Stimulated activated CD8-positive, alpha-beta memory T cell treated with anti-CD3 and anti-CD28 coated beads, Interleukin-7, amount 100 ng/mL, for 24 hours (primary cell): ENCODE data around the gene GRIA3.

ENCODE experiments used
- DNase-seq: peaks from one replicate; pipeline ENCODE4 v3.0.0-alpha.2; 2020; ENCODE audit warnings: low read depth

GRIA3 gene

DNA sequence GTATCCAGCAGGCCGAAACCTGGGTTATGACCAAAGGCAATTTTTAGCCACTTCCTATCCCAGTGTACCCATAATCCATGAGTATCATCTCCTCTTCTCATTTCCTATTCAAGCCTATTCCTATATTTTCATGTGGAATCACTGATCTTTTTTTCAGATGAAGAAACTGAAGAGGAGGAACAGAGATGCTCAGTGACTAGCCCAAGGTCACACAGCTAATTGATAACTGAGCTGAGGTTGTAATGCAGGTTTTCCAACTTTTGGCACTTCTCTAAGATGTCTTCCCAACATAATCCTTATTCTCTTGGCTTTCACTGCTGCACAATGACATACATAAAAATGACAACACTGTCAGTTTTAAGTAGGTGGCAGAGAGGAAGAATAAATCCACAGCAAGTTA is 15.3 kb downstream of the GRIA3 start:
- no peak for DNase-seq

DNA sequence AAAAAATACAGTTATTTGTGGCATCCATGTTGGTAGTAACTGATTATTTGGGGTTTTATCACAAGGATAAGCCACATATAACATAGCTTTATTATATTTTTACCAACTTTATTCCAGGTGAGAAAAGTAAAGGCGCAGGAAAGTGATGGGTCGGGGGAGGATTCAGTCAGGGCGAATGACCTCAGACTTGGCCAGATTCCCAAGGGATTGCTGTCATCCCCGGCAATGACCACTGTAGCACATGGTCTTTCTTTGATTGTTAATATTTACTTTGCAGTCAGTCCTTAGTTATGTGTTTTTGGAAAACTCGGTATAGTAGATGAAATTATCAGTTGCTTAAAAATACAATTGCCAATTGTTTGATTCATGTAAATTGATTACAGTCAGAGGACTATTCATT is 17.6 kb downstream of the GRIA3 start:
- DNase-seq: no peak

DNA sequence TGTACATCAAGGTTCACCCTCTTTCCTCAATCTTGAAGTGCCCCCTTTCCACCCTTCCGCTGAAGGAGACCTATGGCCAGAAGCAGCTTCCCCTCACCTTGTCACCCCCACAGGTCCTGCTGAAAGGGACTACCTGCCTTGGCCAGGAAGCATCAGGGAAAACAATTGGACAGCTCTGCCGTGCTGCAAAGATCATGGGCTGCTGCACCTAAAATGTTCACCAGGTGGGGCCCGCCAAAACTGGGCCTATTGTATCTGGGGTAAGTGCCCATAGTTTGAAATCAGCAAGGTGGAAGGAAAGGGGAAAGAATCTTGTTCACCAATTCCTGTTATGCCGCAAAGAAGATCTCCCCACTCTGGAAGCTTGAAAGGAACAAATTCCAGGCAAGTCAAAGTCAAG is 18.4 kb downstream of the GRIA3 start:
- DNase-seq: no peak

DNA sequence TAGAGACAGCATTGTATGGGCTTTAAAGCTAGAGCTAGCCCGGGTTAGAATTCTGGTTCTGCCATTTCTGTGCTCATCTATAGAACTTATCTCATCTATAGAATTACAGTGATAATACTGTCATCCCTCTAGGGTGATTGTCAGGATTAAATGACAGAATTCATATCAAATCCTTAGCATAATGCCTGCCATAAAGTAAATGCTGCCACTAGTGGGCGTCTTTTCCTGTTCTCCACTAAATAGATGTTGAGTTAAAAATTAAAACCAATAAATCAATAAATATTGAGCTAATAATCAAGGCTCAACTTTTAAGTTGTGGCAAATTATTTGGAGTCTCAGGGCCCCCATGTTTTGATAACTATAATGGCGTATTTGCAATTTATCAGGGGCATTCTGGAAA is 19.7 kb downstream of the GRIA3 start:
- no peak for DNase-seq

DNA sequence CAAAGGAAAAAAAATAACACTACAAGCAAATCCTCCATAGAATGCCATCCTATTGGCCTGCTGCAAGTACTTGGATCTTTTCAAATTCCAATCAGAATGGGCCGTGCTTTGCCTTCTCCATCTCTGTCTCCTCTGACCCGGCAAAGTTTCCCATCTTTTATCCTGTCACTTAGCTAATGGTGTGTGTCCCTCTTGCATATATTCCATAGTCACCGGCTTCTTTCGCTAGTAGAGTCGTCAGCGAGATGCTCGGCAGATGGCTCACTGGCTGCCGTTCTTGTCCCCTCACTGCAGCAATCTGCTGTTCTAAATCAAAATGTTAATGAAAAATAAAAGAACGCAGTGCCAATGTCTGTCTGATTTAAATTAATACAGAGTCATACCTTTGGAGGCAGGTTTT is 22.1 kb downstream of the GRIA3 start:
- DNase-seq: no peak

DNA sequence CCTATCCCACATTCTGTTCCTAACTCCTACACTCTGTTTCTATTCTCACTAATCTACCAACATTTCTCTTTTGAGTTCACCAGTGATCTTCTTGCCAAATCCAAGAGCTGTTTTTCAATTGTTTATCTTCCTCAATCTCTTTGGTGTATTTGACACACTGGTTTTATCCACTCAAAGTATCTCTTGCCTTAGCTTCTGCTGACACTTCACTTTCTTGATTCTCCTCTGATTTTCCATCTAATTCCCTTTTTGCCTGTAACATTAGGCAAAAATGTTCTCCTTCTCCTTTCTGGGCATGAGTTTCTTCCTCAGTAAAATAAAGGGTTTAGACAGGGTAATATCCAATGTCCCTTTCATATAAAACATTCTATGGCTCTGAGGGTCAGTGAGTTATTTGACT is 26.2 kb downstream of the GRIA3 start:
- no peak for DNase-seq

DNA sequence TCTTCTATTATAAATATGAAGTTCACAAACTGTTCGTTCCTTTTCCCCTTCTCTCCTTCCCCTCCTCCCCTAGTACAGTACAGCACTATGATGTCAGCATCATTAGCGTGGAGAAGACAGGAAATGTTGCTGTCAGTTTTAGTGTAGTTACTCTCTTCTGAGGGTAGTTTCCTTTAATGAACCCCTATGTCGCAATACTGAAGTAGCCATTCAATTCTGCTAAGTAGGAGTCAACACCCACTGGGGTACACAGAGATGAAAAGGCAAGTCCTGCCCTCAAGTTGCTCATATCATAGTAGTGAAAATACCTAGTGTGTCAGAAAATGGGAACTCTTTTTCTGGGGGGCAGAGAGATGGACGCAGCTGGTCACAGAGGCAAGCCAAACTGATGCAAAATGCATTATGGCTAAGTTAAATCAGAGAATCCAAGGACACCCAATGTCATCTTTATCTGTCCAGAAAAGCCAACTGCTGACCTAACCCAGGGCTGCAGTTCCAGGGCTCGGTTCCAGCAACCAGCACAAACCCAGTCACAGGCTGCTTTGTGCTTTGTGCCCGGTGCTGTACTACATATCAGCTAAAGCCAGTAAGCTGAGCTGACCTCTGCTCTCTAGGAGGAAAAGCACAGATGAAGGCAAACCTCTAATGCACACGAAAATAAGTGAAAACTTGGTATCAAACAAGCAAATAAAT is 31.5 kb downstream of the GRIA3 start:
- DNase-seq: no peak

DNA sequence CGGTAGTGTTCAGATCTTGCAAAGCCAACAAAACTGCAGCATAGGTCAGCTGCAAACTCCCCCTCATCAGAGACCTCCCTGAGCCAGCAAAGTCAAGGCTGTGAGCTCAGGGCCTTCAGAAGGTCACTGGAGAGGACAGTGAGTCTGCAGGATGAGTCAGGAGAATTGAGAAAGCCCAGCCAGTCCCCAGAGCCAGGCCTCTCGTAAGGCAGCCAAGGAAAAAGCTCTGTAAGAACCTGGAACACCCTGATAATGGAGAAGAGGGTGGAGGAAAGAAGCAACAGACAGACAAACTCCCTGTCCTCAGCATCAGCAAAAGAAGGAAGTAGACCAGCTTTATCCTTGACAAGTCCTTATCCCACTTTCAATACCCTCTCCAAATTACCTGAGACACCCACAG is 33.0 kb downstream of the GRIA3 start:
- no peak for DNase-seq

DNA sequence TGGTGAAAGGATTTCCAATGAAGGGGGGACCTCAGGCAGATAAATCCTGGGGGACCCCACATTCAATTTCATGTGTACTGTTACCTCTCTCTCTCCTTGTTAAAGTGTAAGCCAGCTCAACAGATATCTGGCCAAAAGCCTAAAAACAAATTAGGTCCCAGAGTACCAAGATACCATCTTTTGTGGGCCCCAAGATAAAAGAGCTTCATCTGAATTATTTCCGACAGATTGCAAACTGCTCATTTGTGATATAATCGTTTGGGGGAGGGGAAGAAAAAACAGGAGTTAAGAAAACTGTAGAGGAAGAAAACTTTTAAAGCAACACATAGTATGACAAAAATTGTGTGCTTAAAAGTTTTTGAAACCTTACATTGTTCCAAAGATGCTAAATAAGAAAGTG is 33.6 kb downstream of the GRIA3 start:
- DNase-seq: no peak

DNA sequence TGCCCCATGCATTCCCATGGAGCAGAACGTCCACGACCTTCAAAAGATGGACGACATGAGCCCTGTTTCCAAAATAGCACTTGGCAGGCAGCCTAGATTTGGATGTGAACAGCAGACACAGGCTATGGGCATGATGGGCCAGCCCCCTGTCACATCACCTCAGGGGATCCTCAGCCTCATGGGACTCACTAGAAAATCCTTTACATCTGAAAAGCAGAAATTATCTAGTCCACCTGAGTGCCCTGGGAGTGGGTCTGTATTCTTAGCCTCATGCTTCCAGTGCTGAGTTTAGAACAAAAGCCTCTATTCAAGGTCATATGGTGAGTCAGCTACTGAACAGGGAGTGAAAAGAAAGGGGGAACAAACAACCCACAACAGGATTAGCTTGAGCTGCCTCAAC is 35.8 kb downstream of the GRIA3 start:
- no peak for DNase-seq

DNA sequence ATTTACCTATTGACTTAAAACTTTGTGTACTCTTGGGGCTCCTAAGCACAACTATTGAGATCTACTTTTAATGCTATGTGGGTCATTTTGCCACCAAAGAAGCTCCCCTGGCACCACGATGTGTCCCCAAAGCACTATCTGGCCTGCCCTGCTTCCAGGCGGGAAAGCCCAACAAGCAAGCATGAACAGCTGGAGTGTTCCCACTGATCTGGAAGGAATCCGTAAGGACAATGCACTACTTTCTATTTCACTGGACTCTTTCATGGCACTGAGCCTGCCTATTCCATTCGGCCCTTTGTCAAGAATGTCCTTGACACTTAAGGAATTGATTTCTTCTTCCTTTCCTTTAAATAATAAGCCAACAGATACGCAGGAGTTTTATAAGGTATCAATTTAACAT is 38.8 kb downstream of the GRIA3 start:
- DNase-seq: no peak

DNA sequence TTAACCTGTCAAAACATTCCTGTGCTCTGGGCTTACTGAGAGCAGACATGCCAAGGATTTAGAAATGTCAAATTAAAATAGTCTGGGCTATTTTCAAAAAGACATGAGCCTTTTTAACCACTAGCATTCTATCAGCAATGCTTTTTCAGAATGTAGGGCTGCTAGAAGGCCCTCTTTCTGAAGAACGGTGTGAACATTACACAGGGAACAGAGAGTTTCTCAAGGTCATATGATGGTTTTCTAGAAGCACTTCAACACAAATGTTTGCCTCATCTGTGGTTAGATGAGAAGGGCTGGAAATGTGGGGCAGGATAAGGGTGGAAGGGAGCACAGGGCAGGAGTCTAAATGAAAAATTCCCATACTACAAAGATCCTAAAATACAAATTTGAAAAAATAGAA is 39.3 kb downstream of the GRIA3 start:
- no peak for DNase-seq

DNA sequence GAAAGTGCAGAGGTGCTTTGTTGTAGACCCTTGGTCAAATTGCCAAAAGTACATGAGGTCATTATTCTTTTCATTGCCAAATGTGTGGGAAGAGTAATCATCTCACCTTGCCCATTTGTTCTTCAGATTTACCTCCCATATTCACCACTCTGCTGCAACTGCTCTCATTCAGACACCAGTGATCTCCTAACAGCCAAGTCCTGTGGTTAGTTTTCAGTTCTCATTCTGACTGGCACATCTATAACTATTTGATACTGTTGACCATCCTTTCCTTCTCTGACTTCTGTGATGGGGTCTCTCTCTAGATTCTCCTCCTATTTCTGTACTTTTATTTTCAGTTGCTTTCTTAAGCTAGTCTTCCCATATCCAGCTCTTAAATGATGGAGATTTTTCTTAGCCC is 39.8 kb downstream of the GRIA3 start:
- no peak for DNase-seq

DNA sequence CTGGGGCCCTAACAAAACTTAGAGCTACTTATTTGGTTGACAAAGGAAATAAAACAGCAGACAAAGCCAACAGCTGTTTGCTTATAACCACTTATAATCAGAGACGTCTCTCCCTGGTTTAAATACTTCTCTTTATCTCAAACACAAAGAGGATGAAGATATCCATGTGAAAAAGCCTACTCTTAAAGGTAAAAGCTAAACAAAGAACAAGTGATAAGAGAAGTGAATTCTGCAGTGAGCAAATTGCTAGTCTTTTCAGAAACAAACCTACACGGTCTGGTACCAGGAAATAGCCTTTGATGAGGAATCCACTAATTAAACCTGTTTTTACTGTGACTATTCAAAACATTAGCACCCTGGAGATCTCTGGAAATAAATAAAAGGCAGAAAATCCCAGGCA is 46.7 kb downstream of the GRIA3 start:
- no peak for DNase-seq

DNA sequence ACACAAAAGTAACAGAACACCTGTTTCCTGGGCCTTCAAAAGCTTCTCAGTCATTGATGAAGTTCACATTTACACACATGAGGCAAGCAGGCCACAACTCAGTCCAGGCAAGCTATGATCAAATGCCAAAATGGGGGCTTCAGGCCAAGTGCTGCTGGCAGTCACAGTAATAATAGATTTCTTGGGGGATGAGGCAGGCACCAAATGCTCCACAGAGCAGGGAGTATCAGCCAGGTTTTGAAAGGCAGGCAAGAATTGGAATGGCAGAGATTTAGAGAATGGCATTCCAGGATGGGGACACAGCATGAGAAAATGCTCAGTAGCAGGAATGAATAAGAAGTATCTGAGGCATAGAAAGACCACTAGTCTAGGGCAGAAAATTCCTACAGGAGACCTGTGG is 52.8 kb downstream of the GRIA3 start:
- no peak for DNase-seq

DNA sequence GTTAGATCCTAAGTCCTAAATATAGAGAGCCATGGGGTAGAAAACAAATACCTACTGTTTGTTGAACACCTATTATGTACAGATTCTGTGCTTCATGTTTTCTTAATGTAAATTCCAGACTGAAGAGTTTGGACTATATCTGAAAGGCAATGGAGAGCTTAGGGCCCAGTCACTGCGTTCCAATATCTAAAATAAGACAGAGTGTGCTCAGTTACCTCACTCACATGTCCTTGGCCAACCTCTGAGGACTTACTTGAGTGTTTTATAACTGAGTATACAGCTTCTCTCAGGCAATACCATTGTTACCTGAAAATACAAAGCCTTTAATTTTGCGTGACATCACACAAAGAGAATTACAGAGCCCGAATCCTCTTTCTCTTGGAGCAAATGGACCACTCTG is 53.2 kb downstream of the GRIA3 start:
- no peak for DNase-seq

DNA sequence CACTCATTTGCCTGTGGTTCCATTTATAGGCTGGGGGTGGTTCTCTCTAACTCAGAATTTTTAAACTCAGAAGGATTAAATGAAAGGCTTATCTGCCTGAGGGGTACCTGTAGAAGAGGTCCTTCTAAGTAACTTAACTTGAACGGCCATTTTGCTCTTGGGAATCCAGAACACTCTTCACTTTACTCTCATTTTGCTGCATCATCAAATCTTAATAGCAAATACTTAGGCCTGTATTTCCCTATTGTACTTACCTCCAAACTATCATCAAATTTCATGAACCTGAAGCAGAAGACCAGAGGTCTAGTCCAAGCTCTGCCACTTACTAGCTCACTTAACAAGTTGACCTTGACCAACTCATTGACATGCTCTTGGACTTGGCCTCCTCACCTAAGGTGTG is 70.4 kb downstream of the GRIA3 start:
- DNase-seq: no peak

DNA sequence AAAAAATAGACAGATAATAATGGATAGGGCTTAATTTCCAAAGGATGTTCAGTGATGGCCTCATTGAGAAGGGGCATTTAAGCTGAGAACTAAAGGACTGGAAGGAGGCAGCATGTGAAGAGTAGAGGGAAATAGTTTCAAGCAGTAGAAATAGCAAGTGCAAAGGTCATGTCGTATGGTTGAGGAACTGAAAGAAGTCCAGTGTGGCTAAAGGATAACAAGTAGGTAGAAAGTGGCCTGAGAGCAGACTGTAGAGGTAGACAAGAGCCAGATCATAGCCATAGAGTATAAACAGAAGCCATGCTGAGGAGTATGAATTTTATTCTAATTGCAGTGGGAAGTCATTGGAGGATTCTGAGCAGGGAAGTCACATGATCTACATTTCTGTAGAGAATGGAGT is 72.3 kb downstream of the GRIA3 start:
- no peak for DNase-seq

DNA sequence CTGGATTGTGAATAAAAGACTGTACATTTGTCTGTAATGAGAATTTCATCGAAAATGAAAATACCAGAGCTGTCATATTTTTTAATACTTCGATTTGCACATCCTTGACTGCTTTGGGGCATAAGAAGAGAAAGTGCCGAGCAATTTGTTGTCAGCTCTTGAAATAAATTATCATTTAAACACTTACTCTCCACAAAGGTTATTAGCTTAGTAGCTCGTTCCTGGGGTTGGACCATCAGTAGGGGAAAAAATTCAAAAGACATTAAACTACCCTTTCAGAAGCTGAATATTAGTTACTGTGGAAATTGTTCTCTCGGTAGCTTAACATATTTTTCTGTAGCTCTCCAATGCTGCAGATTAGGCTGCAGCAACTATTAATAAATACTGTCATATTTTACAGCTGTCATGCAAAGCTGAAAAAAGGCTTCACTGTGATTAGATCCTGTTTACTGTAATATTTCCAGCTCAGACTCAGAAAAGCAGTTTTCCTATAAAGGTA is 76.9 kb downstream of the GRIA3 start:
- no peak for DNase-seq

DNA sequence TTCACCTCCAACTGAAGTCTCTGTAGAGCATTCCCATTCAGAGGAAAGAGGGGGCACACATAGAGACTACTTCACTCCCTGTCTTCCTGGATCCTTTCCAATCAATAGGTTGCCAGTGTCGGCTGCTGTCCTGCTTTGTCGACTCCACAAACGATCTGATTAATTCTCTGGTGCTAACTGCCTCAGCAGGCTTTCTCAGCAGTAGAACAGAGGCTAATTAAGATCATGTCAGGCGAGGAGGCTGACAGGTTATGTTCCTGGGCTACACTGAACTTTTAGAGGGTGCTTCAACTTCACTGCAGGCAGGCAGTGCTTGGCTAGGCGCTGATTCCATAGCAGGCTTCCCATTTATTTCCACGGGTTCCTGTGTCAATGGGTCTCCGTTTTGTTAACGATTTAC is 79.2 kb downstream of the GRIA3 start:
- no peak for DNase-seq

DNA sequence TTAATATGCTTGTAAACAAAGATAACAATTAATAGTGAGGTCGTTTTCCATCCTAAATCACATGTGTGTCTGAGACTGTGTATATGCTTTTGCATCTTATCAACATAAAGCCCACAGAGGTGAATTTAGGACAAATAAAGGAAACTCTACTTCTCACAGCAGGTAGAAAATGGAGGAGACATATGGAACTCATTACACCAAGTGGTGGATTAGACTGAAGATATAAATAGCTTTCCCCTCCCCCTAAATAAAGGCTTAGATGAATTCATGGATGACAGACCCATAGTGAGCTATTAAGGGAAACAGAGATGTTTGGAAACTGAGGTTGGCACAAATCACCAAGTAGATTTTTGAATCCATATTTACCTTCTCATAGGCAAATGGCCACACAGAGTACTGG is 79.7 kb downstream of the GRIA3 start:
- DNase-seq: no peak

DNA sequence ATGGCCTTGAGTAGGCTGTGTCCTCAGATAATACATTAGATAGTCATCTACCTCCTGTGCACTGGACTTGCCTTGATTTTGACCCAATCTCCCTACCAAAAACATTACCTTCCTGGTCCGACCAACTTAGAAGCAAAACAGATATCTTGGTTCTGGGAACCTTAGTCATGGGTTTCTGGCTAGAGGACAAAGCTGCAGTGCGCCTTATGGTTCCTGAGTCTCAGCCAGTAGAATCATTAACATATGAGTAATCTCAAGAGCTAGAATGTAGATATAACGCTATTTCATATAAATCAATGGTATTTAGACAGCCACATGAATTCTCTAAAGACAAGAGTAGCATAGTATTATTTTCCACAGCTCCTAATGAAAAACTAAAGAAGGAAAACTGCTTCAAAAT is 83.1 kb downstream of the GRIA3 start:
- DNase-seq: no peak

DNA sequence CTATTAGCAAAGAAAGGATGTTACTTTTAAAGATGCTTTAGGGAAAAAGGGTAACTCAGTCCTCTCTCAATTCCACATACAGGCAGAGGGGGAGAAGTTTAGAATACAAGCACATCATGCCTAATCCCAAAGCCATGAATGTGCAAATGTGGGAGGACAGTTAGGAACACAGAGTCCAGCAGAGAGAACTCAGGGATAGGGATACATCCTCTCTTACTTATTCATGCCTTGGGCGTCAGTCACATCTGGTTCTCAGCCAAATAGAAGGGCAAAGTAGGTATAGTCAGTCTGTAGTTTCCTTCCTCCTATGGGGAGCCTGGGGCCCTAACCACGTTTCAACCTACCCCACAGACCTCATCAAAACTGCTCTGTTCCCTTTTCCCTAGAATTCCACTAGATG is 87.8 kb downstream of the GRIA3 start:
- no peak for DNase-seq

DNA sequence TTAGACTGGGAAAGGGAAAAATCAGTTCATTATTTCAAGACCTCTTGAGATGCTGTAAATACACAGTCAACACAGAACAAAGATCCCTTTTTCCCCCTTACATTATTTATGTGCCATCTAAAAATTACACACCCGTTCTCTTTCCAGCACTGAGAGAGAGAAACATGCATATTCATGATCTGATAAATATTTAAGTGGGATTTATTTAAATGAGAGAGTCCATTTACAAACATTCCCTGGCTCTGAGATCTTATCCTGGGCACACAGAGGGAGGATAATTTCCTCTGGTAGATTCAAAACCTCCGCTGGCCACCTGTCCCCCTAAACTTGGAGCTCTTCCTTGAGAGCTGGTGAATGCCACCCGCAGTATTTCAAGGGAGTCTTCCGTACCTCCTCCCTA is 88.6 kb downstream of the GRIA3 start:
- DNase-seq: no peak

DNA sequence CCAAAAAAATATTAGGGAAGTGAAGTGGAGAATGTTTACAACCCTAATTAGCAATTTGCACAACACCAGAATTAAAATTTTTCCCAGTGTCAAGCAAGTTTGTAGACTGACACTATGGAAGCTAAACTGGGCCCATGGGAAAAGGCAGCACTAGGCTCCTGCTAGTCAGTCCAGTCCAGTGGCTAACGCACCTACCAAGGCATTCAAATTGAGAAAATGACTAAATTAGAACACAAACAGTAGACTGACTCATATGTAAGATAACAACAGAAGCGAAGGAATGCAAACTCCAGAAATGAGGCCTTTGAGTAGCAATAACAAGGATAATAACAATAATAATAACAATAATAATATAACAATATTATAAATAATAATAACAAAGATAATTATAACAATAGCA is 90.7 kb downstream of the GRIA3 start:
- DNase-seq: no peak
